NCI-H524 (cell line): ENCODE data around the gene TLE2.
A peak's percentile ranks its signal among the peaks of the same experiment; 100 is the strongest.
"Not testable (repeated sequence)": the region's sequence is repeated elsewhere in the genome, so short reads cannot be mapped to it uniquely, and the experiment has no call there.

Experiments
- DNase-seq, 2 experiments: peaks; one replicate each; lab custom pipeline; 2025; lab: John Stamatoyannopoulos, UW

The TLE2 gene

GRCh38 chr19:3036977-3037544 is 8.0 kb upstream of the TLE2 start:
- not testable (repeated sequence) for DNase-seq

- peak; percentile 88 to 95 for DNase-seq
Measured at GRCh38 chr19:3036119-3036976, 7.3 kb upstream of the TLE2 start.

GRCh38 chr19:3035542-3036118 is 6.5 kb upstream of the TLE2 start:
- DNase-seq = peak; percentile 100

GRCh38 chr19:3034656-3035541 is 5.8 kb upstream of the TLE2 start:
- peak in 1 of 2 experiments; percentile 39 for DNase-seq

GRCh38 chr19:3034406-3034655 is 5.3 kb upstream of the TLE2 start:
- DNase-seq = no peak

GRCh38 chr19:3033595-3034405 is 4.7 kb upstream of the TLE2 start:
- DNase-seq = no peak

GRCh38 chr19:3031607-3031867 is 2.5 kb upstream of the TLE2 start:
- DNase-seq = no peak

GRCh38 chr19:3028305-3029064 is 595 bp downstream of the TLE2 start:
- no peak for DNase-seq

GRCh38 chr19:3027981-3028304 is 1.1 kb downstream of the TLE2 start:
- DNase-seq = no peak

- no peak for DNase-seq
Measured at GRCh38 chr19:3027292-3027691, 1.8 kb downstream of the TLE2 start.

GRCh38 chr19:3026768-3027167 is 2.3 kb downstream of the TLE2 start:
- DNase-seq = no peak

- DNase-seq = peak; percentile 20 to 64
Measured at GRCh38 chr19:3025549-3025886, 3.6 kb downstream of the TLE2 start.

GRCh38 chr19:3024870-3025548 is 4.1 kb downstream of the TLE2 start:
- DNase-seq = no peak

GRCh38 chr19:3024509-3024869 is 4.6 kb downstream of the TLE2 start:
- no peak for DNase-seq

- no peak for DNase-seq
Measured at GRCh38 chr19:3020321-3020960, 8.6 kb downstream of the TLE2 start.

GRCh38 chr19:3019211-3019854 is 9.7 kb downstream of the TLE2 start:
- no peak for DNase-seq

GRCh38 chr19:3017923-3018322 is 11.2 kb downstream of the TLE2 start:
- DNase-seq = no peak

- DNase-seq = no peak
Measured at GRCh38 chr19:3015126-3016057, 13.7 kb downstream of the TLE2 start.

- DNase-seq = no peak
Measured at GRCh38 chr19:3014135-3014534, 14.9 kb downstream of the TLE2 start.
